Mononuclear cell (primary cell): ENCODE results near the gene KRTAP2-3. TPM values are rescaled to one million over a fixed set of nuclear protein-coding genes. Genes with fewer than 3 reads are reported as not detected.
"Not testable (repeated sequence)": the region's sequence is repeated elsewhere in the genome, so short reads cannot be mapped to it uniquely, and the experiment has no call there.

Experiments
- H3K27me3 ChIP-seq: 2 replicates; pipeline ENCODE4 v1.6.0; 2011; ENCODE audit warnings: low read length, control low read depth; ENCODE audit not compliant: insufficient read depth
- H3K4me1 ChIP-seq: 2 replicates; pipeline ENCODE4 v1.5.1; 2011; ENCODE audit warnings: mild to moderate bottlenecking, low read length, control low read depth; ENCODE audit not compliant: insufficient read depth
- H3K4me3 ChIP-seq: 2 replicates; pipeline ENCODE4 v1.5.1; 2011; ENCODE audit warnings: mild to moderate bottlenecking, low read length, moderate library complexity
- H3K9me3 ChIP-seq: 2 replicates; pipeline ENCODE4 v1.5.1; 2011; ENCODE audit warnings: low read depth, mild to moderate bottlenecking, control low read depth, low read length
- total RNA-seq: library from RNA; depleted of rRNA; stranded (reverse); fragments of >200 nt; gene quantifications from one replicate; pipeline ENCODE4 v1.2.3, GENCODE V29; 2012

The KRTAP2-3 gene
- total RNA-seq, 1 donor, result not detected

DNA sequence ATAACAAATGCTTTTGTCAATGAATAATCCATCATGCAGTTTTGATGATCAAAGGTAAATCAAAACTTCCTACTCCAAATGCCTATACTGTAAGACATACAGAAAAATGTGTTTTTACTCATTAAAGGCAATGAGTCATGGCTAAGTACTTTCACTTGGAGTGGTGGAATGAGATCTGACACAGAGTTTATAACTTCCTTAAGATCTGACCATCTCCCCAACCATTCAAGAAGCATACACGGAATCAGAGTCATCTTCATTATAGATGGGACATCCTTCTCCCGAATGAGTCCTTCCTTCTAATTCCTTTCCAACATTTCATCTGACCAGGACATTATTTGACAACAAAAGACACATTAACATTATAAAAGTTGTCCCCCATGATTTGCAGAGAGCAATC lies 23.5 kb upstream of the KRTAP2-3 start:
- H3K9me3 ChIP-seq, H3K4me1 ChIP-seq, H3K27me3 ChIP-seq, H3K4me3 ChIP-seq: not testable (repeated sequence)

DNA sequence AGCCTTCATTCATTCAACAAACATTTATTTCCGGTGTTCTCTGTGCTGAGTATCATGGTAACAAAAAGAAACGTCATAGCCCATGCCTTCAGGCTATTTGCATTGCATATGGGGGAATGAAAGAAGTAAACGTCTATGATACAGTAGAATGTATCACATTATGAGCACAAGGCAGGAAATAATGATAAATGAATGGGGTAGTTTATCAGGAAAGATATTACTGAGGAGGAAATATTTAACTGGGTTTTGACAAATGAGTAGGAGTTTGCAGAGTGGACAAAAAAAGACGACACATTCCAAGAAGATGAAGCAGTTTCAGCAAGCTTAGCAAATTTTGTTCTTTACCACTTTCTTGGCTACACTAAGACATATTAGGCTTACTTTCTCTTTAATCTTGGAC lies 22.7 kb upstream of the KRTAP2-3 start:
- Histone ChIP-seq H3K27me3 (no peaks in the 10 kb centered on the region), H3K4me1 (no peaks in the 10 kb centered on the region), H3K4me3 (no peak overlapping the region), H3K9me3 (no peaks in the 10 kb centered on the region)

DNA sequence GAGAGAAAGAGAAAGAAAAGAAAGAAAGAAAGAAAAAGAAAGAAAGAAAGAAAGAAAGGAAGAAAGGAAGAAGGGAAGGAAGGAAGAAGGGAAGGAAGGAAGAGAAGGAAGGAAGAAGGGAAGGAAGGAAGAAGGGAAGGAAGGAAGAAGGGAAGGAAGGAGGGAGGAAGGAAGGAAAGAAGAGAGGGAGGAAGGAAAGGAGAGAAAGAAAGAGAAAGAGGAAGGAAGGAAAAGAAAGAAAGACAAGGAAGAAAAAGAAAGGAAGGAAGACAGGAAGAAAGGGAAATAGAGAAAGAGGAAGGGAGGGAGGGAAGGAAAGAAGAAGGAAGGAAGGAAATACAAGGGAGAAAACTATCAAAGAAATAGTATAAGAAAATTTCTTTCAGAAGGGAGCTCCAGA lies 16.9 kb upstream of the KRTAP2-3 start:
- Histone ChIP-seq H3K27me3 (peaks cover 3% of the 10 kb centered on the region), H3K4me1 (no peaks in the 10 kb centered on the region), H3K9me3 (no peaks in the 10 kb centered on the region), H3K4me3 (no peak overlapping the region)

DNA sequence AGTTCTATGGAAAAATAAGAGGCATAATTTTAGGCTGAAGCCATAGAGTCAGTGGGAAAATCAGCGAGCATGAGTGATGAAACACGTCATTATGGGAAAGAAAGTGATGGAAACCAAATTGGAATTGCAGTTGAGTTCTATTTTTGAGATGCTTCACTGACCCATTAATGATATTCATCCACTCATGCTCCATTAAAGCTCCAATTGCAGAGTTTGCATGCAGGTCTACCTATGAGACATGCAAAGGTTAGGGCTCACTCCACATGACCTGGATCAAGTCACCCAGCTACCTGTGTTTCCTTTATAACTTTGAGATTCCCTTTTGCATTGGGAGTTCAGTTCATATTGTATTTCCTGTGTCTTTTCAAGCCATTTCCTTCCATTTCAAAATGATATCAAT lies 13.8 kb upstream of the KRTAP2-3 start:
- H3K9me3 ChIP-seq, result no peaks in the 10 kb centered on the region
- H3K4me1 ChIP-seq, result no peaks in the 10 kb centered on the region
- no peak overlapping the region for H3K4me3 ChIP-seq
- peaks cover 3% of the 10 kb centered on the region for H3K27me3 ChIP-seq

DNA sequence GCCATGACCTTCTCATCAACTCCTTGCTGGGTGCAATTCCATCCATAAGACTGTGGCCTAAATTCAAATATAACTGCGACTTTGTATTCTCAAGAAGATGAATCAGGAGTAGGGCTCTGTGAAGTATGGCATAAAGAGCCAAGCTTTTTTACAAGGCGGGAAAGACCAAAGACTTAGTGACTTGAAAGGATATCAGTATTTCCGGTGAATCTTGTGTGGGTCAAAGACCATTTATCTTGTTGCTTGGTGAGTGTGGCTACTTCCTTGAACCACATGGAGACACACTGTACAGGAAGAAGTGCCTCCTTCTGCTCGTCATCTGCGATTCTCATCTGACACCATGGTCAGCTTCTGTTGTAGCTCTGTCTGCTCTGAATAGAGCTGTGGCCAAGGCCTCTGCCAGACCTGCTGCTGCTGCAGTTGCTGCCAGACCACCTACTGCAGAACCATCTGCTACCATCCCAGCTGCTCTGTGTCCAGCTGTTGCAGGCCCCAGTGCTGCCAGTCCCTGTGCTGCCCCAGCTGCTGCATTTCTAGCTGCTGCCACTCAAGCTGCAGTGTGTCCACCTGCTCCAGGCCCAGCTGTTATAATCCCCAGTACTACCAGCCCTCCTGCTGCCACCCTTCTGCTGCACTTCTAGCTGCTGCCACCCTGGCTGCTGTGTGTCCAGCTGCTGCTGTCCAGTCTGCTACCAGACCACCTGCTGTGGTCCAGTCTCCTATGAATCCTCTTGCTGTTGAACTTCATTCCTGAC lies 11.9 kb upstream of the KRTAP2-3 start:
- no peaks in the 10 kb centered on the region for H3K4me1 ChIP-seq
- no peaks in the 10 kb centered on the region for H3K9me3 ChIP-seq
- no peaks in the 10 kb centered on the region for H3K27me3 ChIP-seq
- H3K4me3 ChIP-seq, result no peak overlapping the region

DNA sequence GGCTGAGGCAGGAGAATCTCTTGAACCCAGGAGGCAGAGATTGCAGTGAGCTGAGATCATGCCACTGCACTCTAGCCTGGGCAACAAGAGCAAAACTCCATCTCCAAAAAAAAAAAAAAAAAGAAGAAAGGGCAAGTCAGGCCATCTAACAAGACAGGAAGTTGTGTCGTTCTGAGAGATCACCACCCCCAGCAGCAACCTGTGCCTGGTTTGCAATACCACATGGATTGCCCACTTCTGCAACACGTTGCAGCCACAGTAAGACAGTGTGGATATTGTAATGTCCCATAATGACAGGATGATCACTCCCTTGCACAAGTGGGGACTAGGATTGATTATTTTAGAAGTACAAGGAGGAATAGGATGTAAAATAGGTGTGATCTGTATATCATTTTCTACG lies 9.1 kb upstream of the KRTAP2-3 start:
- no peaks in the 10 kb centered on the region for H3K4me1 ChIP-seq
- no peaks in the 10 kb centered on the region for H3K9me3 ChIP-seq
- H3K4me3 ChIP-seq, result no peak overlapping the region

DNA sequence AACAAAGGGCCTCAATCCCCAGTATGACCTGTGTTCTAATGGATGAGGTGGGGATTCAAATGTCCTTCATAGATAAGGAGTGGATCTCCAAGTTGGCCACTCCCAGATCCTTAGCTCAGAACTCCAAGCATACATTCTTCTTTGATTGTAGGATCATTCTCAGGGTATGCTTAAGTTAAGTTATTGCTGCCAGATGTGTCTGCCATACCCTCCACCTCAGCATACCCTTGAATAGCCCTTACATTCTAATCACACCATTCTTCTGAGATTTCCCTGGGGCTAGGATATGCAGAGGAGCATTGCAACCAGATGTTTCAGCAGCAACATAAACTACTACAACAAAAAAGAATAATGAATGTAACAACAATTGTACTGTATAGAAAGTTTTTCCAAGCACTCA lies 7.4 kb upstream of the KRTAP2-3 start:
- no peak overlapping the region for H3K4me3 ChIP-seq
- no peaks in the 10 kb centered on the region for H3K9me3 ChIP-seq
- no peaks in the 10 kb centered on the region for H3K4me1 ChIP-seq
- peaks cover 7% of the 10 kb centered on the region for H3K27me3 ChIP-seq

More for the DNA sequence above, 9.1 kb upstream of the KRTAP2-3 start:
- H3K27me3 ChIP-seq, result no peaks in the 10 kb centered on the region

DNA sequence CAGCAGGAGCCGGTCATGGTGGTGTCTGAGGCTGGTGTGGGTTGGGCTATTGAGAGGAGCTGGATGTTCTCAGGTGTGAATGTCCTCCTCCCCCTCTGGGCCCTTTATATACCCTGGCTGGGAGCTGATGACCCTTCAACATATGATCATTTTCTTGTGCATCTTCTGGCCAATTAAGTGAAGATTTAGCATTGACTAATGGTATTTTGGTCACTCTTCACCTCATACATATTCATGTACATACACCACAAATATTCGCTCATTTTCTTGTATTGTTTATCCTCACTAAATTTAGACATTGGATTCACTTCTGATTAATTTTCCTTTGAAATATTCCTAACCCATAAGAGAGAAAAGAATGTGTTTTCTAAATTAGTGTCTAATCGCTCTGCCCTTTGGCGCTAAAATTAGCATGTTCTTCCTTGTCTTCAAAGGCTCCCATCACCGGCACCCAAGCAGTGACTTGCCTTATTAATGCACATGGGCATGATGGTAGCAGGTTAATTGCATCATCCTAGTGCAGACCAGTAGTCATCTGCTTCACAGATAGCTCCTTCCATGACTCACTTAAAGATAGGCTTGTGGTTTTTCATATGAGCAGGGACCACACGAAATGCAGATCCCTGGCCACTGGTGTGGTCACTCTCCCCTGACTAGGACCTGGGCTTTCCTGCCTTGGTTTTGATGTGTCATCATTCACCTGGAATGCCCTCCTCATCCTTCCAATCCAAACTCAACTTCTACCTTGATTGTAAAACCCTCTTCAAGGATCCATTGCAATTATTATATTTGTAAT lies 6.1 kb upstream of the KRTAP2-3 start, which contains the start of gene KRTAP2-4:
Gene KRTAP2-4 (minus strand): TSS at position 51 of the 796 bp plus-strand sequence. CDS start 34 bp downstream, at position 17.
- Histone ChIP-seq H3K27me3 (peaks cover 15% of the 10 kb centered on the region), H3K9me3 (no peaks in the 10 kb centered on the region), H3K4me1 (no peaks in the 10 kb centered on the region), H3K4me3 (no peak within 1 kb of the TSS)

DNA sequence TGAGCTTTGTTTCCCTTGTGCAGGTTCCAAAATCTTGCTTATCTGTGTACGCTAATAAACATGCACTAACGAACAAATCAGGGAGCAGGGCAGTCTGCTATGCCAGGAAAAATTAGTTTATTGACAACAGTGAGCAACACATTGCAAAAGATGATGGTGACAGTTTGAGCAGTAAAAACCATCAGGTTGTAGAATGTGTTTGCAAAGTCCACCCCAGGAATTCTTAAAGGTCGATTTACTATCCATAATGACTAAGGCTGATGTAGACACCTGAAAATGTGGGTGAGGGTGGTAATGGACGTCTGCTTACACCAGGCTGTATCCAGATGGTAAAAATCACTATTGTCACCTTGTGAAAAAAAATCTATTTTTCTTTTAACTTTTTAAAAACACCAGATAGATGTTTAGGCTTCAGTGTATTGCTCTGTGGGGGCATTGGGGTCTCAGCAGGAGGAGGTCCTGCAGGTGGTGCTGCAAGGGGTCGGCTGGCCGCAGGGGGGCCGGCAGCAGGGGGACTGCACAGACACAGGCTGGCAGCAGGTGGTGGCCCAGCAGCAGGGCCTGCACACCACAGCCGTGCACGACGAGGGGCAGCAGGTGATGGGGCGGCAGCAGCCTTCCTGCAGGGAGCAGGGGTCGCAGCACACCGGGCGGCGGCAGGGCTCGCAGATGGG lies 5.2 kb upstream of the KRTAP2-3 start:
- H3K4me3 ChIP-seq, H3K4me1 ChIP-seq, H3K9me3 ChIP-seq: not testable (repeated sequence)
- peaks cover 20% of the 10 kb centered on the region for H3K27me3 ChIP-seq

DNA sequence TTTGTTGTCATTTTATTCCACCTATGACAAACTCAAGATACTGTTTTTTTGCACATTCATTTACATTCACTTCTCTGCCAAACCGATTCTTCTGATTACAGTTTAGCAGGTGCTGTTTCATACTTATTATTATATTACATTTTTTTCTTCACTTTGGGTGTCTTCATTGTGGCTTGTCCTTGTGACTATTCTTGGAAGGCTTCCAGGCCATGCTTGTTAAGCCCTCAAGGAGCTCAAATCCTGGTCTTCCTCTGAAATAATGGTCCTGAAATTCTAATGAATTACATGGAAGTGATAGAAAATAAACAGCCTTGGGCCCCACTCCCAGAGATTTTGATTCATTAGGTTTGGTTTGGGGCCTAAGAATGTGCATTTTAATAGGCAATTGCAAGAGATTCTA lies 4.4 kb upstream of the KRTAP2-3 start:
- no peaks in the 10 kb centered on the region for H3K4me1 ChIP-seq
- peaks cover 22% of the 10 kb centered on the region for H3K27me3 ChIP-seq
- H3K9me3 ChIP-seq, result no peaks in the 10 kb centered on the region
- H3K4me3 ChIP-seq, result no peak overlapping the region

DNA sequence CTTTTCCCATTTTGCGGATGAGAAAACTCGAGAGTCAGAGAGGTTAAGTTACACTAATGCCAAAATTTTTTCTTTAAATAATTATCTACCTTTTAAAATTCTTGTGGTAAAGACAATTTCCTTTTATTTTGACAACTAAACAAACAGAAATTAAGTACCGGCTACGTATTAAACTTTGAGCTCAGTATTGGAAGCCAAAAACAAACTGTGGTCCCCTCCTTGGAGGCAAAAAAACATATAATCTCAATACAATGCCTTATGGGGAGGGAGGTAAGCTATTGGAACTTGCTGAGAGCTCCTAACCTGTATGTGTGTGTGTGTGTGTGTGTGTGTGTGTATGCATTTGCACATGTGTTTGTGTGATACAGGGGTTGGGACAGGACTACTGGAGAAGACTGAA lies 3.5 kb upstream of the KRTAP2-3 start:
- Histone ChIP-seq H3K4me3 (no peak overlapping the region), H3K9me3 (no peaks in the 10 kb centered on the region), H3K4me1 (no peaks in the 10 kb centered on the region), H3K27me3 (peaks cover 25% of the 10 kb centered on the region)

DNA sequence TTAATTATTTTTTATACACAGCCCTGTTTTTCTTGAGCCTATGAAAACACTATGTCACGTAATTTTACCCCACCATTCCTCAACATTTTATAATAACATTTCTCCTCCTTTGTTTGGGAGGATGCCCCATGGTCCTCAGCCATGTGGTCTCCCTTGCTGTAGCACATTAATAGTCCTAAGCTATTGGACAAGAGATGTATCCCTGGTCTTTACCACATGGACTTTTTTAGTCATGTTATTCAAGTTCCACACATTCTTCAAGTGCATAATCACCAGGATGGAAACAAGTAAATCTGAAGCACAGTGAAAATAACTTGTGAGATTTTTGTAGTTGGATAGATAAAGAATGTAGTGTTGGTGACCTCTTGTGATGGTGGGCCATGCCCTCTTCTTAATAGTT lies 2.0 kb upstream of the KRTAP2-3 start:
- peaks cover 30% of the 10 kb centered on the region for H3K27me3 ChIP-seq
- no peaks in the 10 kb centered on the region for H3K4me1 ChIP-seq
- H3K9me3 ChIP-seq, result no peaks in the 10 kb centered on the region
- no peak overlapping the region for H3K4me3 ChIP-seq

DNA sequence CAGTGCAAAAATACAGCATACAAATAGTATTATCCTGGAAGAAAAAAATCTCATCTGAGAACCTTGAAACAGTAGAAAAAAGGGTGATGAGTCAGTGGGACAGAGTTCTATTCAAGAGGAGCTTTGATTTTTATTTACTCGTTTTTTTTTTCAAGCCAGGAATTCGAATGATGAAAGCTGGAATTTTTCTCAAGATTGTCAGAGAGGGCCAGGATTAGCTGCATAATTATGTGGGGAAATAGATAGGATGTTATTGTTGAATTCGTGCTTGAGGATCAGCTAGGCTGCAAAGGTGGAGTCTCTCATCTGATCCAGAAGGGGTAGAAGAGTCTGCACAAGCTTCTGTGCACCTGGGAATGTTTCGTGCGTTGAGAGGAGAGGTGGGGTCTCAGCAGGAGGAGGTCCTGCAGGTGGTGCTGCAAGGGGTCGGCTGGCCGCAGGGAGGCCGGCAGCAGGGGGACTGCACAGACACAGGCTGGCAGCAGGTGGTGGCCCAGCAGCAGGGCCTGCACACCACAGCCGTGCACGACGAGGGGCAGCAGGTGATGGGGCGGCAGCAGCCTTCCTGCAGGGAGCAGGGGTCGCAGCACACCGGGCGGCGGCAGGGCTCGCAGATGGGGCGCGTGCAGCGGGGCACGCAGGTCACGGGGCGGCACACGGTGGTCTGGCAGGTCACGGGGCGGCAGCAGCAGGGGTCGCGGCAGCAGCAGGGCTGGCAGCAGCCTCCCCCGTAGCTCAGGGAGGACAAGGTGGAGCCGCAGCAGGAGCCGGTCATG lies 450 bp downstream of the KRTAP2-3 start:
- peaks cover 30% of the 10 kb centered on the region for H3K27me3 ChIP-seq
- not testable (repeated sequence) for H3K4me3 ChIP-seq, H3K9me3 ChIP-seq, H3K4me1 ChIP-seq

DNA sequence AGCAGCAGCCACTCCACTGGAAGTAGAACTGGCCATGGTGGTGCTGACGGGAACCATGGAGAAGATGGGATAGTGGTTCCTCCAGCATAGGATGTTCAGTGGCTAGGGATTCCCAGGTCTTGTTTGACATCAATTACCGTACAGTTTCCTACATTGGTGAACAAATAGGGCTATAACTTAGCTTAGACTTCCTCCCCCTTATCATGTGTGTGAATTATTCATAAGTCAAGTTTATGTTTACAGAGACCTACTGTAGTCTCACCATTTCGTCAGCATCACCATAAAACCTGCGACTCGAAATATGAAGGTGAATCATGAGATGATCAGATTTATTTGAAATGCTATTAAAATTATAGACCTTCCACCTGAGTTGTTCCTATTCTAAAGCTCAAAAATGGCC lies 1.2 kb downstream of the KRTAP2-3 start:
- Histone ChIP-seq H3K4me3 (no peak overlapping the region), H3K27me3 (peaks cover 30% of the 10 kb centered on the region), H3K9me3 (no peaks in the 10 kb centered on the region), H3K4me1 (no peaks in the 10 kb centered on the region)

DNA sequence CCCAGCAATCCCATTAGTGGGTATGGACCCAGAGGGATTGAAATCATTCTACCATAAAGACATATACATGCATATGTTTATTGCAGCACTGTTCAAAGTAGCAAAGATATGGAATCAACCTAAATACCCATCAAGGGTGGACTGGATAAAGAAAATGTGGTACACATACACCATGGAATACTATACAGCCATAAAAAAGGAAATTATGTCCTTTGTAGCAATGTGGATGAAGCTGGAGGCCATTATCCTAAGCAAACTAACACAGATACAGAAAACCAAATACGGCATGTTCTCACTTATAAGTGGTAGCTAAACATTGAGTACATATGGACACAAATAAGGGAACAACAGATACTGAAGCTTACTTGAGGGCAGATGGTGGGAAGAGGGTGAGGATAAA lies 2.4 kb downstream of the KRTAP2-3 start:
- H3K27me3 ChIP-seq, result peaks cover 26% of the 10 kb centered on the region
- H3K4me3 ChIP-seq, result no peak overlapping the region
- no peaks in the 10 kb centered on the region for H3K9me3 ChIP-seq
- H3K4me1 ChIP-seq, result no peaks in the 10 kb centered on the region
